ENCODE data around the gene PDE9A. TPM values are rescaled to one million over a fixed set of nuclear protein-coding genes. Genes with fewer than 3 reads are reported as not detected.

The PDE9A gene
- total and polyA plus RNA-seq, 8 donors = 5.1 to 24.2 (median 21.9) TPM

DNA sequence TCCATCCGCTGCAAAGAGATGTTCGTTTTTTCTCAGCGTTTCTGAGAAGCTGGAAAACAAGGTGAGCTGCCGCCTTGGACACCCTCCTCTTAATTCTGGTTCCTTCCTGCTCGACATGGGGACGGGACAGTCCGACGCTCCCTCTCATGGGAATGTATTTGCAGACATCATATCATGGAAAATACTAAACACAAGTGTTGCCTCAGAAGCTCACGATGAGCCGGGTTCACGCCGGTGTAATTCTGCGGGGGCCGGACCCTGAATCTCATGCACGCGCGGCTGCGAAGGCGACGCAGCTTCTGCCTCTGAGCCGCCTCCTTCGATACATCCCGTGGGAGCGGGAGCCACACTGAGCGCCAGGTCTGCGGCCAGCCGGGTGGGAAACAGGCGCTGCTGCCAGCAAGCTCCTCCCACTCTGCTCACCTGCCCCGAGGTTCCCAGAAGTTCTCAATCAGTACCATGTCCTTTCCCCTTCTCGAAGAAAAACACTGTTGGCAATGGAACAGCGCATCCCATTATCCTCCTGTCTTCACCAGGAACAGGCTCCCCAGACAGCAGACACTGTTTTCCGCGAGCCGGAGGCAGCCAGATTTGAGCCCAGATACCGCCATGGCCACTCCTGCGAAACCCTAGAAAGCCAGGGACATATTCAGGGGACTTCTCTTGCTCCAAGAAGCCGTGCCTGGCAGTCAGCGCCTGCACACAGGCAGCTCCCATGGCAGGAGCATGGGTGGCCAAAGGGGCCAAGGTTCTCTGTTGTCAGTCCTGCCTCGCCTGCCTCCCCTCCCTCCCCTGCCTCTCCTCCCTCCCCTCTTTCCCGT lies 127.9 kb downstream of the PDE9A start:
- Histone ChIP-seq H3K4me1 (peaks cover 0 to 27% of the 10 kb centered on the region in 2 donors), H3K27me3 (peaks cover 7 to 50% of the 10 kb centered on the region in 2 donors), H3K36me3 (no peaks in the 10 kb centered on the region), H3K27ac (peak overlapping the region in 1 of 2 donors; percentile 23), H3K9me3 (no peaks in the 10 kb centered on the region), H3K4me3 (peak overlapping the region in 1 of 2 donors; percentile 0)
- peak in 2 of 4 donors; percentile 41 to 82 for DNase-seq
- ATAC-seq = peak; percentile 66
- TF ChIP-seq, protein P1, sequence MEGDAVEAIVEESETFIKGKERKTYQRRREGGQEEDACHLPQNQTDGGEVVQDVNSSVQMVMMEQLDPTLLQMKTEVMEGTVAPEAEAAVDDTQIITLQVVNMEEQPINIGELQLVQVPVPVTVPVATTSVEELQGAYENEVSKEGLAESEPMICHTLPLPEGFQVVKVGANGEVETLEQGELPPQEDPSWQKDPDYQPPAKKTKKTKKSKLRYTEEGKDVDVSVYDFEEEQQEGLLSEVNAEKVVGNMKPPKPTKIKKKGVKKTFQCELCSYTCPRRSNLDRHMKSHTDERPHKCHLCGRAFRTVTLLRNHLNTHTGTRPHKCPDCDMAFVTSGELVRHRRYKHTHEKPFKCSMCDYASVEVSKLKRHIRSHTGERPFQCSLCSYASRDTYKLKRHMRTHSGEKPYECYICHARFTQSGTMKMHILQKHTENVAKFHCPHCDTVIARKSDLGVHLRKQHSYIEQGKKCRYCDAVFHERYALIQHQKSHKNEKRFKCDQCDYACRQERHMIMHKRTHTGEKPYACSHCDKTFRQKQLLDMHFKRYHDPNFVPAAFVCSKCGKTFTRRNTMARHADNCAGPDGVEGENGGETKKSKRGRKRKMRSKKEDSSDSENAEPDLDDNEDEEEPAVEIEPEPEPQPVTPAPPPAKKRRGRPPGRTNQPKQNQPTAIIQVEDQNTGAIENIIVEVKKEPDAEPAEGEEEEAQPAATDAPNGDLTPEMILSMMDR (IDR thresholded peaks at IDR 0.05) = no peak
- intact Hi-C loops (cut with DNase I) = no loop called here

GRCh38 chr21:42781971-42782722 lies 128.7 kb downstream of the PDE9A start:
- peaks cover 7 to 47% of the 10 kb centered on the region in 2 donors for H3K27me3 ChIP-seq
- TF ChIP-seq, protein P1 (IDR thresholded peaks at IDR 0.05) = no peak
- ATAC-seq (no peak), DNase-seq (peak in 2 of 4 donors; percentile 31 to 36)
- no peak overlapping the region for H3K4me3 ChIP-seq
- intact Hi-C loops (cut with DNase I) = no loop called here
- H3K27ac ChIP-seq = peak overlapping the region in 1 of 2 donors; percentile 13
- peaks cover 0 to 27% of the 10 kb centered on the region in 2 donors for H3K4me1 ChIP-seq
- H3K36me3 ChIP-seq = no peaks in the 10 kb centered on the region
- H3K9me3 ChIP-seq = peaks cover 0 to 3% of the 10 kb centered on the region in 2 donors

DNA sequence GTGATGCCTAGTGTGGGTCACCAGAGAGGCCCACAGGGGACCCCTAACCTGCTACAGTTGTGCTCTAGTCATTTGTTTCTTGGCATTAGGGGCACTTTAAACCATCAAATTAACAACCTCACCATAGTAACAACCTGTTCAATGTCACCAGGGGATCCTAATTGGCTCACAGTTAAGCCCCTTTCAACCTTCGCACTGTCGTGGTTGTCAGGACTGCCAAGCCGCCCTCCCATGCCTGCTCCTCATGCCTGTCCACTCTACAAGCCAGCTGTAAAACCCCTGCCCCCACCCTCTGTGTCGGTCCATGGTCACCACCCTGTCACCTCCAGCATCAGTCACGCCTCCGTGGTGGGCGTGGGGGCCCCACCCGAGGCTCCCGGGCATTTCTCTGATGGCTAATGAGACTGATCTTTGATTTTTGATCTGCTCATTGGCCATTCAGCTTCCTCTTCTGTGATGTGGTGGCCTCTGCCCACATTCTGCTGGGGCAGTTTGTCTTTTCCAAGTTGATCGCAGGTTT lies 129.4 kb downstream of the PDE9A start:
- peaks cover 0 to 3% of the 10 kb centered on the region in 2 donors for H3K9me3 ChIP-seq
- H3K27ac ChIP-seq = peak overlapping the region in 1 of 2 donors; percentile 13
- H3K4me3 ChIP-seq = no peak overlapping the region
- peaks cover 7 to 41% of the 10 kb centered on the region in 2 donors for H3K27me3 ChIP-seq
- ATAC-seq (no peak), DNase-seq (peak in 1 of 4 donors; percentile 50)
- no peaks in the 10 kb centered on the region for H3K36me3 ChIP-seq
- intact Hi-C loops (cut with DNase I) = no loop called here
- TF ChIP-seq, protein P1 (IDR thresholded peaks at IDR 0.05) = no peak
- peaks cover 0 to 27% of the 10 kb centered on the region in 2 donors for H3K4me1 ChIP-seq

- Histone ChIP-seq H3K27ac (peak overlapping the region; percentile 39 to 85), H3K4me1 (peaks cover 0 to 27% of the 10 kb centered on the region in 2 donors), H3K27me3 (peaks cover 7 to 32% of the 10 kb centered on the region in 2 donors), H3K36me3 (no peaks in the 10 kb centered on the region), H3K4me3 (no peak overlapping the region), H3K9me3 (peaks cover 0 to 3% of the 10 kb centered on the region in 2 donors)
- intact Hi-C loops (cut with DNase I) = no loop called here
- TF ChIP-seq, protein P1 (IDR thresholded peaks at IDR 0.05) = no peak
- peak; percentile 4 for ATAC-seq
- DNase-seq = peak in 1 of 4 donors; percentile 41
These were observed 130.9 kb downstream of the PDE9A start for GRCh38 chr21:42784276-42784675.

Measured in left lung (tissue), 10 donors.